Memory B cell (primary cell): ENCODE results near the gene PDLIM7.
A peak's percentile ranks its signal among the peaks of the same experiment; 100 is the strongest.

Experiments
- ATAC-seq: fragments of 150-1000 bp; cut with Tn5 transposase; 2 replicates; pipeline ENCODE4 v1.10.0; 2021; ENCODE audit warnings: low read depth, mild to moderate bottlenecking, moderate library complexity
- DNase-seq, 2 donors: peaks; one replicate each; pipeline ENCODE4 v3.0.0; 2022; ENCODE audit warnings: low spot score in 2 of 2
- H3K27ac Mint-ChIP-seq: one replicate; pipeline ENCODE4 v1.8.0; 2022; ENCODE audit warnings: mild to moderate bottlenecking, moderate library complexity, mixed read lengths
- H3K27me3 Mint-ChIP-seq: one replicate; pipeline ENCODE4 v1.8.0; 2022; ENCODE audit warnings: mixed read lengths
- H3K36me3 Mint-ChIP-seq: one replicate; pipeline ENCODE4 v1.8.0; 2022; ENCODE audit warnings: mild to moderate bottlenecking, mixed read lengths
- H3K4me1 Mint-ChIP-seq: one replicate; pipeline ENCODE4 v1.8.0; 2022; ENCODE audit warnings: mixed read lengths
- H3K4me3 Mint-ChIP-seq: one replicate; pipeline ENCODE4 v1.8.0; 2022; ENCODE audit warnings: mild to moderate bottlenecking, moderate library complexity, mixed read lengths
- H3K9me3 Mint-ChIP-seq: one replicate; pipeline ENCODE4 v1.8.0; 2022; ENCODE audit warnings: mixed read lengths

PDLIM7 gene

GRCh38 chr5:177516601-177517568 is 19.5 kb upstream of the PDLIM7 start, which contains the start of gene DDX41:
TSS of gene DDX41 (minus strand) at chr5:177516961. CDS start at chr5:177516945, 16 bp downstream.
- peak; percentile 92 for ATAC-seq
- Mint-ChIP-seq H3K4me3 (peak within 1 kb of the TSS; percentile 89), H3K27ac (peak within 1 kb of the TSS; percentile 85), H3K36me3 (peaks cover 24% of the 10 kb centered on the region), H3K4me1 (peaks cover 37% of the 10 kb centered on the region), H3K9me3 (no peaks in the 10 kb centered on the region), H3K27me3 (no peaks in the 10 kb centered on the region)
- DNase-seq, result peak; percentile 84 to 87

GRCh38 chr5:177515580-177515979 is 18.2 kb upstream of the PDLIM7 start:
- H3K27me3 Mint-ChIP-seq, result no peaks in the 10 kb centered on the region
- no peaks in the 10 kb centered on the region for H3K9me3 Mint-ChIP-seq
- H3K4me3 Mint-ChIP-seq, result peak overlapping the region; percentile 89
- peaks cover 28% of the 10 kb centered on the region for H3K36me3 Mint-ChIP-seq
- peak overlapping the region; percentile 85 for H3K27ac Mint-ChIP-seq
- DNase-seq (no peak), ATAC-seq (no peak)
- peaks cover 39% of the 10 kb centered on the region for H3K4me1 Mint-ChIP-seq

- no peak overlapping the region for H3K4me3 Mint-ChIP-seq
- H3K36me3 Mint-ChIP-seq, result peaks cover 24% of the 10 kb centered on the region
Observed at GRCh38 chr5:177514541-177514940, 17.1 kb upstream of the PDLIM7 start.

GRCh38 chr5:177513500-177513899 is 16.1 kb upstream of the PDLIM7 start:
- H3K4me3 Mint-ChIP-seq, result no peak overlapping the region
- ATAC-seq, result no peak

More at GRCh38 chr5:177514541-177514940, 17.1 kb upstream of the PDLIM7 start:
- ATAC-seq (no peak), DNase-seq (no peak)
- Mint-ChIP-seq H3K27ac (no peak overlapping the region), H3K9me3 (no peaks in the 10 kb centered on the region), H3K27me3 (no peaks in the 10 kb centered on the region), H3K4me1 (peaks cover 45% of the 10 kb centered on the region)

GRCh38 chr5:177512736-177513380 is 15.5 kb upstream of the PDLIM7 start:
- DNase-seq (no peak), ATAC-seq (no peak)
- Mint-ChIP-seq H3K4me1 (peaks cover 49% of the 10 kb centered on the region), H3K9me3 (no peaks in the 10 kb centered on the region), H3K4me3 (no peak overlapping the region), H3K27me3 (no peaks in the 10 kb centered on the region), H3K36me3 (peaks cover 28% of the 10 kb centered on the region), H3K27ac (no peak overlapping the region)

More at GRCh38 chr5:177513500-177513899, 16.1 kb upstream of the PDLIM7 start:
- H3K36me3 Mint-ChIP-seq, result peaks cover 27% of the 10 kb centered on the region
- H3K27ac Mint-ChIP-seq, result no peak overlapping the region
- no peaks in the 10 kb centered on the region for H3K27me3 Mint-ChIP-seq
- H3K9me3 Mint-ChIP-seq, result no peaks in the 10 kb centered on the region
- DNase-seq, result no peak
- H3K4me1 Mint-ChIP-seq, result peaks cover 47% of the 10 kb centered on the region

- H3K27ac Mint-ChIP-seq, result peak overlapping the region; percentile 95
- no peaks in the 10 kb centered on the region for H3K27me3 Mint-ChIP-seq
- no peak overlapping the region for H3K4me3 Mint-ChIP-seq
Observed at GRCh38 chr5:177511796-177512675, 14.6 kb upstream of the PDLIM7 start.

GRCh38 chr5:177511181-177511580 is 13.8 kb upstream of the PDLIM7 start:
- peak overlapping the region; percentile 95 for H3K27ac Mint-ChIP-seq
- peaks cover 34% of the 10 kb centered on the region for H3K36me3 Mint-ChIP-seq
- ATAC-seq (no peak), DNase-seq (no peak)
- peaks cover 50% of the 10 kb centered on the region for H3K4me1 Mint-ChIP-seq
- no peaks in the 10 kb centered on the region for H3K9me3 Mint-ChIP-seq
- H3K4me3 Mint-ChIP-seq, result peak overlapping the region; percentile 96
- H3K27me3 Mint-ChIP-seq, result no peaks in the 10 kb centered on the region

More at GRCh38 chr5:177511796-177512675, 14.6 kb upstream of the PDLIM7 start:
- no peak for DNase-seq
- ATAC-seq, result no peak
- H3K9me3 Mint-ChIP-seq, result no peaks in the 10 kb centered on the region
- H3K36me3 Mint-ChIP-seq, result peaks cover 36% of the 10 kb centered on the region
- H3K4me1 Mint-ChIP-seq, result peaks cover 54% of the 10 kb centered on the region

GRCh38 chr5:177510567-177511053 is 13.2 kb upstream of the PDLIM7 start:
- DNase-seq (peak; percentile 64 to 75), ATAC-seq (peak; percentile 81)
- H3K27me3 Mint-ChIP-seq, result no peaks in the 10 kb centered on the region
- peaks cover 32% of the 10 kb centered on the region for H3K36me3 Mint-ChIP-seq
- H3K4me1 Mint-ChIP-seq, result peaks cover 45% of the 10 kb centered on the region
- H3K27ac Mint-ChIP-seq, result peak overlapping the region; percentile 95
- peak overlapping the region; percentile 96 for H3K4me3 Mint-ChIP-seq
- no peaks in the 10 kb centered on the region for H3K9me3 Mint-ChIP-seq

- H3K4me1 Mint-ChIP-seq, result peaks cover 46% of the 10 kb centered on the region
- H3K27me3 Mint-ChIP-seq, result no peaks in the 10 kb centered on the region
- H3K36me3 Mint-ChIP-seq, result peaks cover 31% of the 10 kb centered on the region
- H3K27ac Mint-ChIP-seq, result peak overlapping the region; percentile 95
- DNase-seq (peak; percentile 70), ATAC-seq (peak; percentile 62)
- peak overlapping the region; percentile 96 for H3K4me3 Mint-ChIP-seq
- no peaks in the 10 kb centered on the region for H3K9me3 Mint-ChIP-seq
Observed at GRCh38 chr5:177509991-177510566, 12.7 kb upstream of the PDLIM7 start.

GRCh38 chr5:177509381-177509951 is 12.1 kb upstream of the PDLIM7 start, which contains the start of gene DOK3:
TSS of gene DOK3 (minus strand) at chr5:177509826. CDS start at chr5:177509540, 286 bp downstream.
- peak; percentile 28 for ATAC-seq
- peak within 1 kb of the TSS; percentile 96 for H3K4me3 Mint-ChIP-seq

GRCh38 chr5:177508837-177509236 is 11.4 kb upstream of the PDLIM7 start:
- Mint-ChIP-seq H3K4me1 (peaks cover 44% of the 10 kb centered on the region), H3K36me3 (peaks cover 28% of the 10 kb centered on the region), H3K27me3 (no peaks in the 10 kb centered on the region), H3K9me3 (no peaks in the 10 kb centered on the region), H3K27ac (peak overlapping the region; percentile 95), H3K4me3 (peak overlapping the region; percentile 96)
- ATAC-seq (peak; percentile 31), DNase-seq (peak; percentile 52 to 53)

More at GRCh38 chr5:177509381-177509951, 12.1 kb upstream of the PDLIM7 start, which contains the start of gene DOK3:
- Mint-ChIP-seq H3K27ac (peak within 1 kb of the TSS; percentile 95), H3K4me1 (peaks cover 46% of the 10 kb centered on the region), H3K36me3 (peaks cover 31% of the 10 kb centered on the region), H3K9me3 (no peaks in the 10 kb centered on the region), H3K27me3 (no peaks in the 10 kb centered on the region)
- peak in 1 of 2 donors; percentile 58 for DNase-seq

- H3K4me1 Mint-ChIP-seq, result peaks cover 44% of the 10 kb centered on the region
Observed at GRCh38 chr5:177508221-177508611, 10.8 kb upstream of the PDLIM7 start.

More at GRCh38 chr5:177508221-177508611, 10.8 kb upstream of the PDLIM7 start:
- H3K4me3 Mint-ChIP-seq, result peak overlapping the region; percentile 96
- ATAC-seq, result no peak
- DNase-seq, result no peak
- H3K36me3 Mint-ChIP-seq, result peaks cover 25% of the 10 kb centered on the region
- peak overlapping the region; percentile 95 for H3K27ac Mint-ChIP-seq
- H3K27me3 Mint-ChIP-seq, result no peaks in the 10 kb centered on the region
- no peaks in the 10 kb centered on the region for H3K9me3 Mint-ChIP-seq
